ENCODE results near the gene NUMB. TPM values are rescaled to one million over a fixed set of nuclear protein-coding genes. Genes with fewer than 3 reads are reported as not detected.

The NUMB gene
- total RNA-seq, 1 donor from 2014 or later, result 218 TPM

GRCh38 chr14:73375861-73376260 lies 82.5 kb downstream of the NUMB start:
- H3K9me3 Mint-ChIP-seq (ENCODE audit: unreplicated experiment), result no peaks in the 10 kb centered on the region
- peaks cover 10% of the 10 kb centered on the region for H3K36me3 Mint-ChIP-seq (ENCODE audit: low read depth, unreplicated experiment)
- no peak overlapping the region for H3K27ac Mint-ChIP-seq (ENCODE audit: unreplicated experiment)
- no peak for DNase-seq (ENCODE audit: low spot score)
- TF ChIP-seq CTCF (IDR thresholded peaks at IDR 0.05; ENCODE audit: unreplicated experiment), result no peak
- H3K27me3 Mint-ChIP-seq (ENCODE audit: unreplicated experiment), result peaks cover 4% of the 10 kb centered on the region
- no peak overlapping the region for H3K4me3 Mint-ChIP-seq (ENCODE audit: unreplicated experiment)
- H3K4me1 Mint-ChIP-seq (ENCODE audit: unreplicated experiment), result peaks cover 19% of the 10 kb centered on the region

DNA sequence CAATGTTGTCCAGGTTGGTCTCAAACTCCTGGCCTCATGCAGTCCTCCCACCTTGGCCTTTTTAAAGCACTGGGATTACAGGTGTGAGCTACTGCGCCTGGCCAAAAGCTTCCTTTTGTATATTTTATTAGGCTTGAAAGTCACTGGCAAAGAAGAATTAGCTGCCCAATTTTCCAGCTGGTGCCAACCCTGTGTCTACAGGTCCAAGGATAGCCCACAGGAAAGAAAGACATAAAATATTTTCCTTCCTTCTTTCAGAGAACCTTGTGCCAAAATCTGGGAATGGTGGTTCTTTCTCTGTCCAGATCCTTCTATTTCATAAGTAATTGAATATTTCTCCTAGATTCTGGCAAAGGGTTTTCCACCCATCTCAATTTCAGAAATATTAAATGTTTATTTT lies 84.1 kb downstream of the NUMB start:
- Mint-ChIP-seq H3K27ac (ENCODE audit: unreplicated experiment) (no peak overlapping the region), H3K36me3 (ENCODE audit: low read depth, unreplicated experiment) (peaks cover under 1% of the 10 kb centered on the region), H3K9me3 (ENCODE audit: unreplicated experiment) (no peaks in the 10 kb centered on the region), H3K4me1 (ENCODE audit: unreplicated experiment) (peaks cover 11% of the 10 kb centered on the region), H3K27me3 (ENCODE audit: unreplicated experiment) (peaks cover 1% of the 10 kb centered on the region), H3K4me3 (ENCODE audit: unreplicated experiment) (no peak overlapping the region)
- no peak for TF ChIP-seq CTCF (IDR thresholded peaks at IDR 0.05; ENCODE audit: unreplicated experiment)
- DNase-seq (ENCODE audit: low spot score), result no peak

- peaks cover 13% of the 10 kb centered on the region for H3K4me1 Mint-ChIP-seq (ENCODE audit: unreplicated experiment)
- no peak overlapping the region for H3K4me3 Mint-ChIP-seq (ENCODE audit: unreplicated experiment)
- no peaks in the 10 kb centered on the region for H3K9me3 Mint-ChIP-seq (ENCODE audit: unreplicated experiment)
Observed at GRCh38 chr14:73372529-73372928, 85.8 kb downstream of the NUMB start.

GRCh38 chr14:73370561-73370960 lies 87.8 kb downstream of the NUMB start:
- no peaks in the 10 kb centered on the region for H3K9me3 Mint-ChIP-seq (ENCODE audit: unreplicated experiment)
- no peak for DNase-seq (ENCODE audit: low spot score)
- peaks cover 11% of the 10 kb centered on the region for H3K4me1 Mint-ChIP-seq (ENCODE audit: unreplicated experiment)
- H3K36me3 Mint-ChIP-seq (ENCODE audit: low read depth, unreplicated experiment), result no peaks in the 10 kb centered on the region
- H3K27ac Mint-ChIP-seq (ENCODE audit: unreplicated experiment), result no peak overlapping the region
- H3K4me3 Mint-ChIP-seq (ENCODE audit: unreplicated experiment), result no peak overlapping the region
- peaks cover 1% of the 10 kb centered on the region for H3K27me3 Mint-ChIP-seq (ENCODE audit: unreplicated experiment)
- TF ChIP-seq CTCF (IDR thresholded peaks at IDR 0.05; ENCODE audit: unreplicated experiment), result no peak

More at GRCh38 chr14:73372529-73372928, 85.8 kb downstream of the NUMB start:
- H3K27me3 Mint-ChIP-seq (ENCODE audit: unreplicated experiment), result peaks cover 1% of the 10 kb centered on the region
- TF ChIP-seq CTCF (IDR thresholded peaks at IDR 0.05; ENCODE audit: unreplicated experiment), result no peak
- no peak for DNase-seq (ENCODE audit: low spot score)
- no peak overlapping the region for H3K27ac Mint-ChIP-seq (ENCODE audit: unreplicated experiment)
- H3K36me3 Mint-ChIP-seq (ENCODE audit: low read depth, unreplicated experiment), result no peaks in the 10 kb centered on the region

GRCh38 chr14:73369428-73369827 lies 88.9 kb downstream of the NUMB start:
- Mint-ChIP-seq H3K9me3 (ENCODE audit: unreplicated experiment) (no peaks in the 10 kb centered on the region), H3K36me3 (ENCODE audit: low read depth, unreplicated experiment) (no peaks in the 10 kb centered on the region), H3K27ac (ENCODE audit: unreplicated experiment) (no peak overlapping the region), H3K4me1 (ENCODE audit: unreplicated experiment) (peaks cover 8% of the 10 kb centered on the region), H3K4me3 (ENCODE audit: unreplicated experiment) (no peak overlapping the region), H3K27me3 (ENCODE audit: unreplicated experiment) (peaks cover 1% of the 10 kb centered on the region)
- no peak for TF ChIP-seq CTCF (IDR thresholded peaks at IDR 0.05; ENCODE audit: unreplicated experiment)
- no peak for DNase-seq (ENCODE audit: low spot score)

All from endothelial cell (in vitro differentiated cells).